H1 (cell line): Measurements from ENCODE around the gene CHPF. TPM values are rescaled to one million over a fixed set of nuclear protein-coding genes. Genes with fewer than 3 reads are reported as not detected.
A peak's percentile ranks its signal among the peaks of the same experiment; 100 is the strongest.

Experiments
- CTCF ChIA-PET: fragments of 300-600 bp; sonication (Branson Sonifier 250); formaldehyde crosslinking; loops from one replicate; lab custom pipeline; 2021; ENCODE audit not compliant: partially characterized antibody; lab: Charles Lee
- POLR2A ChIA-PET: fragments of 300-600 bp; sonication (Branson Sonifier 250); formaldehyde crosslinking; loops from one replicate; lab custom pipeline; 2021; ENCODE audit warnings: inconsistent platforms; ENCODE audit not compliant: partially characterized antibody; lab: Charles Lee
- DNase-seq, 2 experiments: peaks; one replicate each; pipeline versions ENCODE4 v3.0.0 to v3.0.0-alpha.2; 2010 to 2022; ENCODE audit warnings: low spot score in 2 of 2, low read depth in 1 of 2, mixed read lengths in 1 of 2
- FAIRE-seq: peaks from 2 replicates; lab custom pipeline; 2011; peaks lifted over from hg19 to GRCh38; lab: Jason Lieb, UNC
- H2AFZ ChIP-seq: 2 replicates; pipeline ENCODE4 v1.8.1; 2012; ENCODE audit warnings: low read length, inconsistent platforms
- H2AK5ac ChIP-seq: 2 replicates; pipeline ENCODE4 v1.6.1; 2013; ENCODE audit warnings: low read depth, low read length
- H2BK120ac ChIP-seq: replicated peaks from 2 replicates; pipeline ENCODE3; 2013; ENCODE audit warnings: low read depth, low read length, inconsistent platforms
- H2BK12ac ChIP-seq: 2 replicates; pipeline ENCODE4 v1.6.1; 2013; ENCODE audit warnings: low read depth, low read length
- H2BK15ac ChIP-seq: 2 replicates; pipeline ENCODE4 v1.6.1; 2013; ENCODE audit warnings: low read length
- H2BK20ac ChIP-seq: 2 replicates; pipeline ENCODE4 v1.6.1; 2013; ENCODE audit warnings: low read length
- H2BK5ac ChIP-seq: 2 replicates; pipeline ENCODE4 v1.6.1; 2013; ENCODE audit warnings: low read depth, low read length
- H3K14ac ChIP-seq: 2 replicates; pipeline ENCODE4 v1.6.1; 2013; ENCODE audit warnings: inconsistent platforms; ENCODE audit not compliant: insufficient read length
- H3K18ac ChIP-seq: 2 replicates; pipeline ENCODE4 v1.6.1; 2013; ENCODE audit warnings: low read length; ENCODE audit errors: extremely low read depth
- H3K23ac ChIP-seq: 2 replicates; pipeline ENCODE4 v1.6.1; 2013; ENCODE audit warnings: inconsistent platforms; ENCODE audit not compliant: insufficient read length
- H3K23me2 ChIP-seq: 2 replicates; pipeline ENCODE4 v1.6.1; 2013; ENCODE audit warnings: low read depth, low read length
- H3K27ac ChIP-seq: 2 replicates; pipeline ENCODE4 v1.6.1; 2011; ENCODE audit warnings: low read depth, low read length, inconsistent platforms
- H3K27me3 ChIP-seq, 4 experiments: replicated peaks in 1 of 4; 1 replicate in 1 of 4; 2 replicates in 3 of 4; pipeline versions ENCODE4 v1.6.1 to v1.8.1; 2011 to 2013; ENCODE audit warnings: low read length in 3 of 4, mild to moderate bottlenecking in 3 of 4, inconsistent platforms in 2 of 4, mixed read lengths in 2 of 4, moderate library complexity in 1 of 4; ENCODE audit not compliant: control insufficient read depth in 3 of 4, insufficient read depth in 3 of 4; ENCODE audit errors: extremely low read depth in 1 of 4
- H3K36me3 ChIP-seq, 4 experiments: 2 replicates each; pipeline versions ENCODE4 v1.6.1 to v1.8.1; 2011 to 2013; ENCODE audit warnings: mild to moderate bottlenecking in 4 of 4, low read length in 3 of 4, moderate library complexity in 2 of 4, control low read depth in 1 of 4, inconsistent platforms in 1 of 4; ENCODE audit not compliant: insufficient read depth in 4 of 4, control insufficient read depth in 2 of 4
- H3K4ac ChIP-seq: replicated peaks from 2 replicates; pipeline ENCODE3; 2013; ENCODE audit warnings: low read length, low read depth, mixed read lengths, inconsistent platforms; ENCODE audit not compliant: insufficient read length
- H3K4me1 ChIP-seq, 4 experiments: replicated peaks in 1 of 4; 1 replicate in 1 of 4; 2 replicates in 3 of 4; pipeline versions ENCODE4 v1.6.1 to v1.8.1; 2011 to 2013; ENCODE audit warnings: low read length in 3 of 4, inconsistent platforms in 2 of 4, mixed read lengths in 1 of 4; ENCODE audit not compliant: insufficient read depth in 4 of 4, control insufficient read depth in 3 of 4
- H3K4me2 ChIP-seq, 2 experiments: 2 replicates each; pipeline versions ENCODE4 v1.6.1 to v1.8.1; 2011 to 2013; ENCODE audit warnings: low read depth in 2 of 2, low read length in 2 of 2, control low read depth in 1 of 2, inconsistent platforms in 1 of 2, mild to moderate bottlenecking in 1 of 2; ENCODE audit not compliant: insufficient read depth in 1 of 2
- H3K4me3 ChIP-seq, 4 experiments: fragments of 200-600, 300-600 bp in 1 of 4; sonication (generic), shearing (Covaris generic), sonication (Bioruptor Twin) in 1 of 4; 2 replicates each; pipeline versions ENCODE4 v1.5.1 to v1.8.1; 2011 to 2016; ENCODE audit warnings: low read length in 4 of 4, low read depth in 3 of 4, control low read depth in 2 of 4, inconsistent platforms in 2 of 4, mild to moderate bottlenecking in 2 of 4, mixed read lengths in 1 of 4, moderate library complexity in 1 of 4; ENCODE audit not compliant: insufficient read depth in 2 of 4; ENCODE audit errors: extremely low read depth in 1 of 4
- H3K56ac ChIP-seq: replicated peaks from 2 replicates; pipeline ENCODE3; 2013; ENCODE audit warnings: low read depth, mild to moderate bottlenecking, mixed read lengths, low read length, inconsistent platforms; ENCODE audit not compliant: insufficient read length
- H3K79me1 ChIP-seq: 2 replicates; pipeline ENCODE4 v1.6.1; 2013; ENCODE audit warnings: low read depth, low read length, control low read depth
- H3K79me2 ChIP-seq, 2 experiments: 2 replicates each; pipeline versions ENCODE4 v1.6.1 to v1.8.1; 2012 to 2013; ENCODE audit warnings: low read length in 2 of 2, mild to moderate bottlenecking in 2 of 2, inconsistent platforms in 1 of 2; ENCODE audit not compliant: insufficient read depth in 2 of 2, control insufficient read depth in 1 of 2
- H3K9ac ChIP-seq, 4 experiments: replicated peaks in 1 of 4; 1 replicate in 1 of 4; 2 replicates in 3 of 4; pipeline versions ENCODE4 v1.6.1 to v1.8.1; 2011 to 2013; ENCODE audit warnings: low read depth in 3 of 4, low read length in 3 of 4, control low read depth in 2 of 4, mild to moderate bottlenecking in 2 of 4, moderate library complexity in 2 of 4, inconsistent platforms in 1 of 4; ENCODE audit errors: extremely low read depth in 1 of 4
- H3K9me3 ChIP-seq, 2 experiments: 2 replicates each; pipeline versions ENCODE4 v1.6.1 to v1.8.1; 2012 to 2013; ENCODE audit warnings: mild to moderate bottlenecking in 2 of 2, moderate library complexity in 2 of 2, control low read depth in 1 of 2, inconsistent platforms in 1 of 2, low read depth in 1 of 2, low read length in 1 of 2, mixed read lengths in 1 of 2; ENCODE audit not compliant: insufficient read depth in 2 of 2
- H4K20me1 ChIP-seq, 2 experiments: replicated peaks in 1 of 2; 2 replicates each; pipeline versions ENCODE3 to v1.8.1; 2011 to 2013; ENCODE audit warnings: inconsistent platforms in 2 of 2, low read length in 2 of 2, mild to moderate bottlenecking in 1 of 2; ENCODE audit not compliant: insufficient read depth in 2 of 2, control insufficient read depth in 1 of 2
- H4K5ac ChIP-seq: 2 replicates; pipeline ENCODE4 v1.6.1; 2013; ENCODE audit warnings: low read length, low read depth, mixed read lengths, inconsistent platforms; ENCODE audit not compliant: insufficient read length
- H4K8ac ChIP-seq: 2 replicates; pipeline ENCODE4 v1.8.0; 2013; ENCODE audit warnings: mild to moderate bottlenecking, moderate library complexity, low read length, inconsistent platforms; ENCODE audit not compliant: insufficient read depth; ENCODE audit errors: extremely low read depth
- H4K91ac ChIP-seq: replicated peaks from 2 replicates; pipeline ENCODE3; 2013; ENCODE audit warnings: low read length, mixed read lengths, inconsistent platforms; ENCODE audit not compliant: insufficient read length
- ATF2 ChIP-seq: IDR thresholded peaks from 2 replicates; pipeline ENCODE4 v1.6.1; 2012; ENCODE audit warnings: low read length, inconsistent platforms
- CHD2 ChIP-seq: IDR thresholded peaks from 2 replicates; pipeline ENCODE4 v1.6.1; 2012; ENCODE audit warnings: low read length, improper control_type of control experiment
- CTCF ChIP-seq, 3 experiments: IDR thresholded peaks; 1 replicate in 2 of 3; 2 replicates in 1 of 3; pipeline versions ENCODE4 v1.5.1 to v1.6.1; 2011; ENCODE audit warnings: low read length in 3 of 3, mild to moderate bottlenecking in 3 of 3, inconsistent platforms in 2 of 3, low read depth in 1 of 3, moderate library complexity in 1 of 3; ENCODE audit not compliant: insufficient read depth in 1 of 3; ENCODE audit errors: control extremely low read depth in 1 of 3
- KDM1A ChIP-seq: fragments of 200-600, 300-600 bp; sonication (generic); IDR thresholded peaks from 2 replicates; pipeline ENCODE4 v1.7.1; 2016; ENCODE audit warnings: mild to moderate bottlenecking, low read length, borderline replicate concordance
- KDM4A ChIP-seq: IDR thresholded peaks from one replicate; pipeline ENCODE4 v1.7.1; 2012; ENCODE audit warnings: low read depth, mild to moderate bottlenecking, moderate library complexity, low read length, inconsistent platforms; ENCODE audit not compliant: severe bottlenecking
- SIN3A ChIP-seq, 2 experiments: IDR thresholded peaks in 1 of 2; conservative IDR thresholded peaks in 1 of 2; 2 replicates each; pipeline ENCODE4 v1.6.1; 2011 to 2012; ENCODE audit warnings: low read length in 2 of 2, improper control_type of control experiment in 1 of 2, low read depth in 1 of 2, mild to moderate bottlenecking in 1 of 2
- SIRT6 ChIP-seq: IDR thresholded peaks from one replicate; pipeline ENCODE4 v1.7.1; 2012; ENCODE audit warnings: low read length, inconsistent platforms
- WGBS, 2 experiments: shearing (Covaris generic) in 1 of 2; methylation state at CpG; one replicate each; pipeline versions ENCODE4 v1.1.6 to v1.1.7; 2013 to 2015; ENCODE audit warnings: low lambda C conversion rate in 2 of 2, mixed read lengths in 2 of 2, inconsistent platforms in 1 of 2, low coverage in 1 of 2, missing lambda C conversion rate in 1 of 2; ENCODE audit not compliant: insufficient replicate concordance in 2 of 2, insufficient coverage in 1 of 2, insufficient read length in 1 of 2; ENCODE audit errors: extremely low coverage in 1 of 2, missing lambda C conversion rate in 1 of 2; 5-methylcytosine and 5-hydroxymethylcytosine counted together
- polyA plus RNA-seq, 7 experiments: library from polyadenylated mRNA; depleted of rRNA in 3 of 7; stranded (reverse) in 5 of 7; unstranded in 2 of 7; fragments of >200 nt in 5 of 7; fragments of 200-250 nt in 2 of 7; gene quantifications; 1 replicate in 5 of 7; 2 replicates in 1 of 7; 4 replicates in 1 of 7; pipeline versions ENCODE4 v1.2.1 to v1.2.3, GENCODE V29; 2011 to 2013; ENCODE audit warnings: missing spikeins in 2 of 7, mixed read lengths in 2 of 7
- total RNA-seq: library from RNA; stranded (reverse); fragmentation: NEBNext Ultra II Directional; extraction: Animal tissue kit (Norgen Biotek cat#: 25700); gene quantifications from 2 replicates; pipeline ENCODE4 v1.2.1, GENCODE V29; 2021

Gene CHPF
- total and polyA plus RNA-seq, 2 of the 8 experiments (the other 6 are each of a cell fraction or from before 2014, with no cell fraction given): 62.9 to 67.3 TPM

- Histone ChIP-seq H3K4me1 (peaks cover 0 to 15% (median 8%) of the 10 kb centered on the region in 4 experiments; a peak in 6 of 7 replicates), H4K5ac (no peak overlapping the region), H2BK5ac (no peak overlapping the region), H3K27ac (no peak overlapping the region), H3K4ac (no peak overlapping the region), H3K27me3 (peaks cover 0 to 15% (median 13%) of the 10 kb centered on the region in 4 experiments; a peak in 6 of 7 replicates), H3K79me1 (peaks cover 2% of the 10 kb centered on the region; the same call in 1 of the 2 replicates), H3K4me3 (peak overlapping the region; percentile 58 to 77 (median 68); a peak in 5 of 8 replicates), H3K9me3 (no peaks in the 10 kb centered on the region), H3K79me2 (no peaks in the 10 kb centered on the region), H2BK20ac (no peak overlapping the region; the same call in 1 of the 2 replicates), H3K56ac (no peak overlapping the region), H3K9ac (no peak overlapping the region), H3K23me2 (peaks cover 17% of the 10 kb centered on the region; the same call in 1 of the 2 replicates), H4K91ac (no peak overlapping the region), H2BK120ac (no peak overlapping the region), H3K18ac (no peak overlapping the region), H3K14ac (no peak overlapping the region), H3K4me2 (peak overlapping the region; percentile 90 to 95; a peak in 3 of 4 replicates), H2BK15ac (peak overlapping the region; percentile 72; the same call in 1 of the 2 replicates), H2AK5ac (no peak overlapping the region), H4K20me1 (peaks cover 0 to 7% of the 10 kb centered on the region in 2 experiments), H2BK12ac (peak overlapping the region; percentile 68; the same call in 1 of the 2 replicates), H3K36me3 (peaks cover 0 to 13% (median 0%) of the 10 kb centered on the region in 4 experiments; a peak in 3 of 8 replicates), H3K23ac (no peak overlapping the region), H4K8ac (no peak overlapping the region), H2AFZ (no peak overlapping the region)
- WGBS, 2 experiments: 75% methylated on average over 12 of the region's 12 CpGs; no CpG with 5 or more reads in 1 of the 2 experiments
- DNase-seq: no peak
- FAIRE-seq: no peak
- POLR2A ChIA-PET: interaction anchor here (0.6 to 17.5 kb wide), 9 partner anchors 8 to 134 kb away, joined by 3 to 293 read pairs (median 4); partner anchors contain the start of genes CHPF, INHA, OBSL1 and STK11IP
- CTCF ChIA-PET: interaction anchor here (0.6 to 19.7 kb wide), 8 partner anchors 6 to 174 kb away, joined by 3 to 293 read pairs (median 4); partner anchors contain the start of genes CHPF, STK11IP and TMEM198
- TF ChIP-seq ATF2 (no peak), SIRT6 (no peak), KDM1A (no peak), KDM4A (no peak), CHD2 (no peak), SIN3A (conservative IDR thresholded peaks at IDR 0.05 in 1 of 2, IDR thresholded peaks at IDR 0.05 in 1 of 2; ENCODE audit: low read depth in 1 of 2, low read length in 2 of 2) (no peak), CTCF (IDR thresholded peaks at IDR 0.05; ENCODE audit: control extremely low read depth in 1 of 3, insufficient read depth in 1 of 3, low read depth in 1 of 3, low read length in 3 of 3) (no peak)
Measured at GRCh38 chr2:219553463-219553963, 9.9 kb upstream of the CHPF start.
